ENCODE data around the gene GPR108.
A peak's percentile ranks its signal among the peaks of the same experiment; 100 is the strongest.

Gene GPR108

GRCh38 chr19:6730941-6731670 is 6.3 kb downstream of the GPR108 start:
- peaks cover 5% of the 10 kb centered on the region for H3K9me3 Mint-ChIP-seq
- H3K36me3 Mint-ChIP-seq (ENCODE audit: low read depth), result peaks cover 11% of the 10 kb centered on the region
- H3K27ac Mint-ChIP-seq, result no peak overlapping the region
- no peaks in the 10 kb centered on the region for H3K27me3 Mint-ChIP-seq (ENCODE audit: low read depth, poor library complexity)
- no peak for DNase-seq
- TF ChIP-seq, protein P1, sequence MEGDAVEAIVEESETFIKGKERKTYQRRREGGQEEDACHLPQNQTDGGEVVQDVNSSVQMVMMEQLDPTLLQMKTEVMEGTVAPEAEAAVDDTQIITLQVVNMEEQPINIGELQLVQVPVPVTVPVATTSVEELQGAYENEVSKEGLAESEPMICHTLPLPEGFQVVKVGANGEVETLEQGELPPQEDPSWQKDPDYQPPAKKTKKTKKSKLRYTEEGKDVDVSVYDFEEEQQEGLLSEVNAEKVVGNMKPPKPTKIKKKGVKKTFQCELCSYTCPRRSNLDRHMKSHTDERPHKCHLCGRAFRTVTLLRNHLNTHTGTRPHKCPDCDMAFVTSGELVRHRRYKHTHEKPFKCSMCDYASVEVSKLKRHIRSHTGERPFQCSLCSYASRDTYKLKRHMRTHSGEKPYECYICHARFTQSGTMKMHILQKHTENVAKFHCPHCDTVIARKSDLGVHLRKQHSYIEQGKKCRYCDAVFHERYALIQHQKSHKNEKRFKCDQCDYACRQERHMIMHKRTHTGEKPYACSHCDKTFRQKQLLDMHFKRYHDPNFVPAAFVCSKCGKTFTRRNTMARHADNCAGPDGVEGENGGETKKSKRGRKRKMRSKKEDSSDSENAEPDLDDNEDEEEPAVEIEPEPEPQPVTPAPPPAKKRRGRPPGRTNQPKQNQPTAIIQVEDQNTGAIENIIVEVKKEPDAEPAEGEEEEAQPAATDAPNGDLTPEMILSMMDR (IDR thresholded peaks at IDR 0.05), result no peak
- peaks cover 44% of the 10 kb centered on the region for H3K4me1 Mint-ChIP-seq
- H3K4me3 Mint-ChIP-seq, result no peak overlapping the region

- H3K27ac Mint-ChIP-seq, result no peak overlapping the region
- TF ChIP-seq, protein P1 (IDR thresholded peaks at IDR 0.05), result no peak
- H3K27me3 Mint-ChIP-seq (ENCODE audit: low read depth, poor library complexity), result peaks cover 3% of the 10 kb centered on the region
- H3K4me1 Mint-ChIP-seq, result peaks cover 40% of the 10 kb centered on the region
- H3K4me3 Mint-ChIP-seq, result peak overlapping the region; percentile 47
- peaks cover 5% of the 10 kb centered on the region for H3K9me3 Mint-ChIP-seq
- H3K36me3 Mint-ChIP-seq (ENCODE audit: low read depth), result peaks cover 11% of the 10 kb centered on the region
- peak; percentile 81 for DNase-seq
Observed at GRCh38 chr19:6730153-6730804, 7.1 kb downstream of the GPR108 start.

DNA sequence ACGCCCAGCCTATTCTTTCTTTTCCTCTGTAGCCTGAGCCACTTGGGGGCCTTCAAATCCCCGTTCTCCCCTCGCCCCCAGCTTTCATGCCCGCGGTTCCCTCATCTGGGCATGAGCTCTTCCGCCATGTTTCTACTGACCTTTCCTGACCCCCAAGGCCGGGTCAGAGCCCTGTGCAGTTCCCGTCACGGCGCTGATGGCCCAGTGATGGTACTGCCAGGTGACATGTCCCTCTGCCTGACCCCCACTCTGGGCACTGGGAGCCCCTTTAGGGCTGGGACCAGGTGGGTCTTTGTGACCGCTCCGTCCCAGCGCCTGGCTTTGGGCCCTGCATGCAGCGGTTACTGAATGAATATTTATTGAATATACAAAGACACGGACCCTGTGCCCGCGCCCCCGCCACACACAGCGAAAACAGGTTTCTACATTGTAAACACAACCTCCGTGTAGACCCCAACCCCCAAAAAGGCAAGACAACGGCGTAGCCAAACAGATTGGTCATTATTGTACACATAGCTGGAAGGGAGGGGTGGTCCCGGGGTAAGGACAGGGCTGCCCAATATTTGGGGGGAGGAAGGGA is 7.7 kb downstream of the GPR108 start:
- peaks cover 37% of the 10 kb centered on the region for H3K4me1 Mint-ChIP-seq
- no peak overlapping the region for H3K27ac Mint-ChIP-seq
- peaks cover 11% of the 10 kb centered on the region for H3K36me3 Mint-ChIP-seq (ENCODE audit: low read depth)
- TF ChIP-seq, protein P1 (IDR thresholded peaks at IDR 0.05), result no peak
- H3K27me3 Mint-ChIP-seq (ENCODE audit: low read depth, poor library complexity), result peaks cover 6% of the 10 kb centered on the region
- H3K9me3 Mint-ChIP-seq, result peaks cover 5% of the 10 kb centered on the region
- DNase-seq, result no peak
- H3K4me3 Mint-ChIP-seq, result peak overlapping the region; percentile 36

DNA sequence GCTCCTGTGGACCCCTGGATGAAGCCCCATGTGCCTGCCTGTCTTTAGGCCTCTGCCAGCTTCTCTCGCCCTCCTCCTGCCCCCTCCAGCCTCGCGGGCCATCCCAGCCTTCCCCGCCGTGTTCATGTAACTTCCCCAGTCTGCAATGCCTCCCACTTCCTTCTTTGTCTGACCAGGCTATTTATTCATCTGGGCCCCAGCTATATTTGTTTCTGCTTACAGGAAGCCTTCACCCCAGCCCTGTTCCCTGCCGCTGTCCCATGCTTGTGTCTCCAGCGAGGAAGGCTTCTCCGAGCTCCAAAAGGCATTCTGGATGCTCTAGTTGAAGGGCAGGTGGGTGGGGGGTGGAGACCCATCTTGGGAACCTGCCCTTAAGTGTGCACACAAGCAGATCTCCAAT is 9.0 kb downstream of the GPR108 start:
- peaks cover 36% of the 10 kb centered on the region for H3K4me1 Mint-ChIP-seq
- H3K27ac Mint-ChIP-seq, result peak overlapping the region; percentile 74
- TF ChIP-seq, protein P1 (IDR thresholded peaks at IDR 0.05), result no peak
- H3K9me3 Mint-ChIP-seq, result peaks cover 5% of the 10 kb centered on the region
- no peak for DNase-seq
- H3K27me3 Mint-ChIP-seq (ENCODE audit: low read depth, poor library complexity), result peaks cover 7% of the 10 kb centered on the region
- peaks cover 7% of the 10 kb centered on the region for H3K36me3 Mint-ChIP-seq (ENCODE audit: low read depth)
- no peak overlapping the region for H3K4me3 Mint-ChIP-seq

- no peak for DNase-seq
- TF ChIP-seq, protein P1 (IDR thresholded peaks at IDR 0.05), result no peak
- no peak overlapping the region for H3K4me3 Mint-ChIP-seq
- H3K9me3 Mint-ChIP-seq, result peaks cover 5% of the 10 kb centered on the region
- H3K27ac Mint-ChIP-seq, result peak overlapping the region; percentile 52
- peaks cover 9% of the 10 kb centered on the region for H3K27me3 Mint-ChIP-seq (ENCODE audit: low read depth, poor library complexity)
- peaks cover 46% of the 10 kb centered on the region for H3K4me1 Mint-ChIP-seq
- no peaks in the 10 kb centered on the region for H3K36me3 Mint-ChIP-seq (ENCODE audit: low read depth)
Observed at GRCh38 chr19:6725513-6726231, 11.7 kb downstream of the GPR108 start.

All from nephron progenitor cell (in vitro differentiated cells).